MM.1S (cell line): ENCODE data around the gene CA4.

Experiments
- DNase-seq: peaks from one replicate; pipeline ENCODE4 v3.0.0-alpha.2; 2015
- H2AFZ ChIP-seq: fragments of 300-600 bp; sonication (generic); 2 replicates; pipeline ENCODE4 v1.6.0; 2016; ENCODE audit warnings: antibody characterized with exemption, low read length
- H3F3A ChIP-seq: fragments of 300-600 bp; sonication (generic); 2 replicates; pipeline ENCODE4 v1.6.1; 2016; ENCODE audit warnings: mild to moderate bottlenecking, antibody characterized with exemption, low read length, moderate library complexity, mixed read lengths; ENCODE audit not compliant: insufficient read depth
- H3K27ac ChIP-seq: fragments of 300-600 bp; sonication (generic); 2 replicates; pipeline ENCODE4 v1.5.1; 2016; ENCODE audit warnings: mild to moderate bottlenecking, low read length
- H3K27me3 ChIP-seq: fragments of 300-600 bp; sonication (generic); replicated peaks from 2 replicates; pipeline ENCODE4 v1.6.0; 2016; ENCODE audit warnings: low read length; ENCODE audit not compliant: insufficient read depth
- H3K36me3 ChIP-seq: fragments of 300-600 bp; sonication (generic); replicated peaks from 2 replicates; pipeline ENCODE4 v1.6.1; 2016; ENCODE audit warnings: mild to moderate bottlenecking, low read length, mixed read lengths; ENCODE audit not compliant: insufficient read depth
- H3K4me1 ChIP-seq: fragments of 300-600 bp; sonication (generic); 2 replicates; pipeline ENCODE4 v1.6.1; 2016; ENCODE audit warnings: low read length, mixed read lengths
- H3K4me2 ChIP-seq: fragments of 300-600 bp; sonication (generic); 2 replicates; pipeline ENCODE4 v1.6.0; 2016; ENCODE audit warnings: low read depth, low read length
- H3K4me3 ChIP-seq: fragments of 300-600 bp; sonication (generic); 2 replicates; pipeline ENCODE4 v1.5.1; 2016; ENCODE audit warnings: low read length, mixed read lengths
- H3K79me2 ChIP-seq: fragments of 300-600 bp; sonication (generic); 2 replicates; pipeline ENCODE4 v1.6.1; 2016; ENCODE audit warnings: mixed run types, low read length, mixed read lengths
- H3K9ac ChIP-seq: fragments of 300-600 bp; sonication (generic); 2 replicates; pipeline ENCODE4 v1.6.1; 2016; ENCODE audit warnings: low read length, mixed read lengths
- H3K9me2 ChIP-seq: fragments of 300-600 bp; sonication (generic); replicated peaks from 2 replicates; pipeline ENCODE4 v1.6.1; 2016; ENCODE audit warnings: mild to moderate bottlenecking, low read length, mixed read lengths; ENCODE audit not compliant: insufficient read depth
- H3K9me3 ChIP-seq: fragments of 300-600 bp; sonication (generic); replicated peaks from 2 replicates; pipeline ENCODE4 v1.6.1; 2016; ENCODE audit warnings: mild to moderate bottlenecking, low read length, mixed read lengths; ENCODE audit not compliant: insufficient read depth
- H4K20me1 ChIP-seq: fragments of 300-600 bp; sonication (generic); 2 replicates; pipeline ENCODE4 v1.6.1; 2016; ENCODE audit warnings: mild to moderate bottlenecking, low read length, moderate library complexity, mixed read lengths; ENCODE audit not compliant: insufficient read depth
- EZH2 ChIP-seq: fragments of 300-600 bp; sonication (generic); optimal IDR thresholded peaks from 2 replicates; pipeline ENCODE3; 2017; ENCODE audit warnings: low read depth, mild to moderate bottlenecking, antibody characterized with exemption, low read length, mixed read lengths
- EZH2phosphoT487 ChIP-seq: fragments of 300-600 bp; sonication (generic); IDR thresholded peaks from 2 replicates; pipeline ENCODE4 v1.6.1; 2018; ENCODE audit warnings: antibody characterized with exemption, low read length
- TF ChIP-seq, protein P1 (sequence below): fragments of 300-600 bp; sonication (generic); IDR thresholded peaks from 2 replicates; pipeline ENCODE4 v1.5.1; 2016; ENCODE audit warnings: antibody characterized with exemption, low read length, mixed read lengths

The CA4 gene

GRCh38 chr17:60142872-60143499, 6.8 kb upstream of the CA4 start:
- Histone ChIP-seq H3K79me2 (no peaks in the 10 kb centered on the region), H3K9me2 (no peaks in the 10 kb centered on the region), H3K27me3 (peaks cover 22% of the 10 kb centered on the region), H3K9me3 (no peaks in the 10 kb centered on the region), H3K4me3 (peak overlapping the region; percentile 34; the same call in 1 of the 2 replicates), H3F3A (no peaks in the 10 kb centered on the region), H3K9ac (no peak overlapping the region), H3K27ac (no peak overlapping the region), H2AFZ (peak overlapping the region; percentile 59; the same call in 1 of the 2 replicates), H3K36me3 (no peaks in the 10 kb centered on the region), H4K20me1 (no peaks in the 10 kb centered on the region), H3K4me1 (0 out of 2 replicates have a peak, but pooled peaks cover 4% of the 10 kb centered on the region), H3K4me2 (peak overlapping the region; percentile 69)
- no peak for TF ChIP-seq EZH2
- TF ChIP-seq, protein P1, sequence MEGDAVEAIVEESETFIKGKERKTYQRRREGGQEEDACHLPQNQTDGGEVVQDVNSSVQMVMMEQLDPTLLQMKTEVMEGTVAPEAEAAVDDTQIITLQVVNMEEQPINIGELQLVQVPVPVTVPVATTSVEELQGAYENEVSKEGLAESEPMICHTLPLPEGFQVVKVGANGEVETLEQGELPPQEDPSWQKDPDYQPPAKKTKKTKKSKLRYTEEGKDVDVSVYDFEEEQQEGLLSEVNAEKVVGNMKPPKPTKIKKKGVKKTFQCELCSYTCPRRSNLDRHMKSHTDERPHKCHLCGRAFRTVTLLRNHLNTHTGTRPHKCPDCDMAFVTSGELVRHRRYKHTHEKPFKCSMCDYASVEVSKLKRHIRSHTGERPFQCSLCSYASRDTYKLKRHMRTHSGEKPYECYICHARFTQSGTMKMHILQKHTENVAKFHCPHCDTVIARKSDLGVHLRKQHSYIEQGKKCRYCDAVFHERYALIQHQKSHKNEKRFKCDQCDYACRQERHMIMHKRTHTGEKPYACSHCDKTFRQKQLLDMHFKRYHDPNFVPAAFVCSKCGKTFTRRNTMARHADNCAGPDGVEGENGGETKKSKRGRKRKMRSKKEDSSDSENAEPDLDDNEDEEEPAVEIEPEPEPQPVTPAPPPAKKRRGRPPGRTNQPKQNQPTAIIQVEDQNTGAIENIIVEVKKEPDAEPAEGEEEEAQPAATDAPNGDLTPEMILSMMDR, result peak; percentile 86
- peak; percentile 82 for DNase-seq

GRCh38 chr17:60145006-60145935, 4.5 kb upstream of the CA4 start:
- 0 out of 2 replicates have a peak, but pooled peaks cover 4% of the 10 kb centered on the region for H3K4me1 ChIP-seq
- no peaks in the 10 kb centered on the region for H3F3A ChIP-seq
- no peak overlapping the region for H3K4me2 ChIP-seq
- no peaks in the 10 kb centered on the region for H3K9me2 ChIP-seq
- no peaks in the 10 kb centered on the region for H3K79me2 ChIP-seq
- no peak overlapping the region for H3K4me3 ChIP-seq
- H3K27me3 ChIP-seq, result peaks cover 28% of the 10 kb centered on the region
- TF ChIP-seq EZH2 (no peak), EZH2phosphoT487 (no peak)
- TF ChIP-seq, protein P1, result no peak
- H3K9me3 ChIP-seq, result no peaks in the 10 kb centered on the region
- H3K36me3 ChIP-seq, result no peaks in the 10 kb centered on the region
- H3K9ac ChIP-seq, result no peak overlapping the region
- H2AFZ ChIP-seq, result no peak overlapping the region
- H3K27ac ChIP-seq, result no peak overlapping the region
- no peak for DNase-seq
- H4K20me1 ChIP-seq, result no peaks in the 10 kb centered on the region

DNA sequence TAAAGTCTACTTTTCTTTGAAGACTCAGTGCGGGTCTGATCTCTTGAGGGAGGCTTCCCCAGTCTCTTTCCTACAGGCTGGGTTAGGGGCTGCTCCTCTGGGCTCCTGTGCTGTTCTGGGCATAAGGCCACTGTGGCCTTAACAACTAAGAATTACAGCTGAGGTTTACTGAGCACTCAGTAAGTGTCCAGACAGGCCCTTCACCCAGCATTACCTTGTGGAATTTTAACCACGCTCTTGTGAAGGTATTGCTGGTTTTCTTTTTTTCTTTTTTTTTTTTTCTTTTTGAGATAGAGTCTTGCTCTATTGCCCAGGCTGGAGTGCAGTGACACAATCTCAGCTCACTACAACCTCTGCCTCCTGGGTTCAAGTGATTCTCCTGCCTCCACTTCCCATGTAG, 3.6 kb upstream of the CA4 start:
- TF ChIP-seq EZH2 (no peak), EZH2phosphoT487 (no peak)
- TF ChIP-seq, protein P1, result no peak
- no peak overlapping the region for H3K4me3 ChIP-seq
- no peak for DNase-seq
- peaks cover 26% of the 10 kb centered on the region for H3K27me3 ChIP-seq
- H2AFZ ChIP-seq, result no peak overlapping the region
- no peaks in the 10 kb centered on the region for H3K9me2 ChIP-seq
- no peaks in the 10 kb centered on the region for H3K9me3 ChIP-seq
- no peaks in the 10 kb centered on the region for H4K20me1 ChIP-seq
- H3K36me3 ChIP-seq, result no peaks in the 10 kb centered on the region
- H3K27ac ChIP-seq, result no peak overlapping the region
- no peak overlapping the region for H3K9ac ChIP-seq
- no peak overlapping the region for H3K4me2 ChIP-seq
- no peaks in the 10 kb centered on the region for H3K79me2 ChIP-seq
- 0 out of 2 replicates have a peak, but pooled peaks cover 4% of the 10 kb centered on the region for H3K4me1 ChIP-seq
- H3F3A ChIP-seq, result no peaks in the 10 kb centered on the region
